ENCODE data around the gene ASCC3. TPM values are rescaled to one million over a fixed set of nuclear protein-coding genes. Genes with fewer than 3 reads are reported as not detected.

ASCC3 gene
- total RNA-seq, 4 donors from 2014 or later = 12.0 to 17.7 (median 14.7) TPM

DNA sequence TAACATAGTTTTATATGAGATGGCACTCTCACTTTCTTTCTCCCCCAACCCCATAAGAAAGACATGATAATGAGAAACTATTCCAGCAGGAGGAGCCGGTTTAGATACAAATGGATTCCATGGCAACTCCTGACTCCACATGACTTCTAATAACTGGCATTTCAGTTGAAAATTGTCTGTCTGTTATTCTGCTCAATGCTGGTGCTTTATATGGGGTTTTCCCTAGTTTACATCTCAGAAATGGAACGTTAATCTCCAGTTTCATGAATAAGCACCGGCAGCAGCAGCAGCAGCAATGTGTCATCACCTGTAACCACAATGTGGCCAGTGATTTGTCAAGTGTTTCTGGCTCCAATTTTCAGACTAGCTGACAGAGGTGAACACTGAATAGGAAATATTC is 408.5 kb downstream of the ASCC3 start:
- peaks cover 15 to 28% (median 21%) of the 10 kb centered on the region in 3 donors for H3K27me3 ChIP-seq
- H3K4me3 ChIP-seq = no peak overlapping the region
- H3K4me1 ChIP-seq = no peaks in the 10 kb centered on the region
- intact Hi-C loops (cut with DNase I; ENCODE audit: low total_unique reads) (no loop called here), in situ Hi-C loops (cut with MboI; ENCODE audit: low sequenced_read_pairs in 4 of 4) (loop anchor here in 2 of 4 donors (10.0 kb wide), 2 partner anchors 358 to 468 kb away; no protein-coding TSS in a partner anchor)
- no peak for TF ChIP-seq POLR2A (IDR thresholded peaks at IDR 0.05)
- TF ChIP-seq, protein P1, sequence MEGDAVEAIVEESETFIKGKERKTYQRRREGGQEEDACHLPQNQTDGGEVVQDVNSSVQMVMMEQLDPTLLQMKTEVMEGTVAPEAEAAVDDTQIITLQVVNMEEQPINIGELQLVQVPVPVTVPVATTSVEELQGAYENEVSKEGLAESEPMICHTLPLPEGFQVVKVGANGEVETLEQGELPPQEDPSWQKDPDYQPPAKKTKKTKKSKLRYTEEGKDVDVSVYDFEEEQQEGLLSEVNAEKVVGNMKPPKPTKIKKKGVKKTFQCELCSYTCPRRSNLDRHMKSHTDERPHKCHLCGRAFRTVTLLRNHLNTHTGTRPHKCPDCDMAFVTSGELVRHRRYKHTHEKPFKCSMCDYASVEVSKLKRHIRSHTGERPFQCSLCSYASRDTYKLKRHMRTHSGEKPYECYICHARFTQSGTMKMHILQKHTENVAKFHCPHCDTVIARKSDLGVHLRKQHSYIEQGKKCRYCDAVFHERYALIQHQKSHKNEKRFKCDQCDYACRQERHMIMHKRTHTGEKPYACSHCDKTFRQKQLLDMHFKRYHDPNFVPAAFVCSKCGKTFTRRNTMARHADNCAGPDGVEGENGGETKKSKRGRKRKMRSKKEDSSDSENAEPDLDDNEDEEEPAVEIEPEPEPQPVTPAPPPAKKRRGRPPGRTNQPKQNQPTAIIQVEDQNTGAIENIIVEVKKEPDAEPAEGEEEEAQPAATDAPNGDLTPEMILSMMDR (IDR thresholded peaks at IDR 0.05 in 4 of 5, conservative IDR thresholded peaks at IDR 0.05 in 1 of 5) = no peak
- H3K36me3 ChIP-seq = no peaks in the 10 kb centered on the region
- H3K9me3 ChIP-seq = no peaks in the 10 kb centered on the region
- DNase-seq = no peak
- ATAC-seq = no peak
- no peak overlapping the region for H3K27ac ChIP-seq

GRCh38 chr6:100470422-100471120 is 410.6 kb downstream of the ASCC3 start:
- in situ Hi-C loops (cut with MboI; ENCODE audit: low sequenced_read_pairs in 4 of 4) = loop anchor here in 2 of 4 donors (10.0 kb wide), 2 partner anchors 356 to 466 kb away; no protein-coding TSS in a partner anchor
- no peak for ATAC-seq
- H3K4me1 ChIP-seq = no peaks in the 10 kb centered on the region
- no peak for TF ChIP-seq POLR2A (IDR thresholded peaks at IDR 0.05)
- TF ChIP-seq, protein P1 (IDR thresholded peaks at IDR 0.05 in 4 of 5, conservative IDR thresholded peaks at IDR 0.05 in 1 of 5) = no peak
- H3K27me3 ChIP-seq = peaks cover 36 to 49% (median 39%) of the 10 kb centered on the region in 3 donors
- H3K9me3 ChIP-seq = no peaks in the 10 kb centered on the region
- intact Hi-C loops (cut with DNase I; ENCODE audit: low total_unique reads) = no loop called here
- H3K36me3 ChIP-seq = no peaks in the 10 kb centered on the region
- no peak overlapping the region for H3K4me3 ChIP-seq
- DNase-seq = no peak
- no peak overlapping the region for H3K27ac ChIP-seq

- Histone ChIP-seq H3K36me3 (no peaks in the 10 kb centered on the region), H3K27ac (no peak overlapping the region), H3K4me1 (peaks cover 5 to 6% of the 10 kb centered on the region in 2 donors), H3K4me3 (no peak overlapping the region), H3K9me3 (no peaks in the 10 kb centered on the region), H3K27me3 (peaks cover 48 to 62% (median 52%) of the 10 kb centered on the region in 3 donors)
- ATAC-seq = no peak
- no peak for TF ChIP-seq POLR2A (IDR thresholded peaks at IDR 0.05)
- TF ChIP-seq, protein P1 (IDR thresholded peaks at IDR 0.05 in 4 of 5, conservative IDR thresholded peaks at IDR 0.05 in 1 of 5) = no peak
- intact Hi-C loops (cut with DNase I; ENCODE audit: low total_unique reads) (no loop called here), in situ Hi-C loops (cut with MboI; ENCODE audit: low sequenced_read_pairs in 4 of 4) (no loop called here)
- DNase-seq = no peak
Measured at GRCh38 chr6:100469101-100469859, 411.8 kb downstream of the ASCC3 start.

- Histone ChIP-seq H3K27ac (no peak overlapping the region), H3K9me3 (no peaks in the 10 kb centered on the region), H3K27me3 (peaks cover 60 to 74% (median 64%) of the 10 kb centered on the region in 3 donors), H3K4me1 (peaks cover 6 to 10% of the 10 kb centered on the region in 2 donors), H3K4me3 (no peak overlapping the region), H3K36me3 (no peaks in the 10 kb centered on the region)
- no peak for DNase-seq
- in situ Hi-C loops (cut with MboI; ENCODE audit: low sequenced_read_pairs in 4 of 4) = no loop called here
- intact Hi-C loops (cut with DNase I; ENCODE audit: low total_unique reads) = no loop called here
- ATAC-seq = no peak
- no peak for TF ChIP-seq POLR2A (IDR thresholded peaks at IDR 0.05)
Measured at GRCh38 chr6:100468016-100468622, 413.0 kb downstream of the ASCC3 start.

Measured in gastrocnemius medialis (tissue), 4 donors.